Psoas muscle (tissue), 8 donors: ENCODE results near the gene PEX14. TPM values are rescaled to one million over a fixed set of nuclear protein-coding genes. Genes with fewer than 3 reads are reported as not detected.

Source experiments
- ATAC-seq, 4 donors: fragments of 200-7000 bp; cut with Tn5 transposase; one replicate each; pipeline ENCODE4 v1.9.1; 2020; ENCODE audit warnings: moderate library complexity in 3 of 4, mild to moderate bottlenecking in 2 of 4
- DNase-seq, 2 donors: peaks; one replicate each; pipeline ENCODE4 v3.0.0-alpha.2; 2020
- H3K27ac ChIP-seq: fragments of 200-600 bp; one replicate; pipeline ENCODE4 v1.8.0; 2022
- H3K27me3 ChIP-seq, 3 donors: fragments of 200-600 bp in 1 of 3; one replicate each; pipeline versions ENCODE4 v1.6.1 to v1.8.0; 2013 to 2022; ENCODE audit warnings: low read length in 2 of 3, mild to moderate bottlenecking in 2 of 3, moderate library complexity in 1 of 3; ENCODE audit not compliant: insufficient read depth in 3 of 3
- H3K36me3 ChIP-seq, 2 donors: fragments of 200-600 bp in 1 of 2; one replicate each; pipeline versions ENCODE4 v1.6.1 to v1.8.0; 2013 to 2022; ENCODE audit warnings: low read depth in 1 of 2, mild to moderate bottlenecking in 1 of 2, moderate library complexity in 1 of 2; ENCODE audit not compliant: insufficient read depth in 1 of 2
- H3K4me1 ChIP-seq: fragments of 200-600 bp; one replicate; pipeline ENCODE4 v1.8.0; 2022
- H3K4me3 ChIP-seq: fragments of 200-600 bp; one replicate; pipeline ENCODE4 v1.8.0; 2022; ENCODE audit warnings: mild to moderate bottlenecking
- H3K9me3 ChIP-seq: fragments of 200-600 bp; one replicate; pipeline ENCODE4 v1.8.0; 2022
- WGBS, 3 donors: extraction: QIAGEN DNeasy Blood & Tissue Kit; methylation state at CpG; one replicate each; pipeline versions ENCODE4 v1.1.6 to v1.1.7; 2013; 5-methylcytosine and 5-hydroxymethylcytosine counted together
- intact Hi-C, 2 donors: fragments of 100-400 bp; cut with DNase I; formaldehyde crosslinking; loops; one replicate each; pipeline versions ENCODE4 v1.11.0 to v1.14.2; 2022
- polyA plus RNA-seq, 3 donors: library from polyadenylated mRNA; stranded (reverse); fragments of 200-250 nt; gene quantifications; one replicate each; pipeline ENCODE4 v1.2.3, GENCODE V29; 2013
- total RNA-seq, 4 donors: library from RNA; stranded (reverse); fragmentation: NEBNext Ultra II Directional in 2 of 4; extraction: Animal tissue kit (Norgen Biotek cat#: 25700) in 2 of 4; gene quantifications; one replicate each; pipeline versions ENCODE4 v1.2.1 to v1.2.4, GENCODE V29; 2021 to 2023
- TF ChIP-seq, protein P1 (sequence below): fragments of 200-600 bp; IDR thresholded peaks from one replicate; pipeline ENCODE4 v1.8.0; 2022; ENCODE audit warnings: antibody characterized with exemption
- donor health status: healthy with polysubstance abuse.
- donor health status: DM: no; HTN: no; CAD: no; lungs with moderate emphysema.
- donor health status: Bipolar disorder and iron deficiency.
- donor health status: healthy.
- donor health status: DM: yes; HTN: yes; CAD: no.
- donor health status: DM: no; HTN: no; CAD: no.
- donor health status: DM: no; HTN: no; CAD: no.
- donor health status: DM: yes; HTN: yes; CAD: no.

PEX14 gene
- total and polyA plus RNA-seq, 7 donors: 13.7 to 23.5 (median 20.7) TPM

DNA sequence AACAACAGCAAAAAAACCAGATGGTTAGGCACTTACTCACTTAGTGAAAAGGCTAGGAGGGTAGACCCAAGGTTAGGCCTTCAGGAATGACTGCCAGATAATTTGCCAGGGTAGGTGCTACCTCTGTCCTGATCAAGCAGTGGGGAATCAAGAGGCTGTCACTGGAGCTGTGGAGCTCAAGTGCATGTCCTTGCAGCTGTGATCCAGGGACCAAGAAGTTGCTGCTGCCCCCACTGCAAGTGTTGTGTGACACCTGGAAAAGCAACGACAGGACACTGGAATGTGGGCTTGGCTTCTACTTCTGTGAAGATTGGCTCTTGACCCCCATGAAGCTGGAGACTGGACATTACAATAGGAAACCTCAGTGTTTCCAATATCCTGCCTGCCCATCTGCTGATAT, 72.1 kb downstream of the PEX14 start:
- no peaks in the 10 kb centered on the region for H3K27me3 ChIP-seq
- ATAC-seq (no peak), DNase-seq (no peak)
- intact Hi-C loops: loop anchor here in 1 of 2 donors (5.0 kb wide), 1 partner anchor 40 kb away; no protein-coding TSS in a partner anchor
- no peaks in the 10 kb centered on the region for H3K4me1 ChIP-seq
- TF ChIP-seq, protein P1, sequence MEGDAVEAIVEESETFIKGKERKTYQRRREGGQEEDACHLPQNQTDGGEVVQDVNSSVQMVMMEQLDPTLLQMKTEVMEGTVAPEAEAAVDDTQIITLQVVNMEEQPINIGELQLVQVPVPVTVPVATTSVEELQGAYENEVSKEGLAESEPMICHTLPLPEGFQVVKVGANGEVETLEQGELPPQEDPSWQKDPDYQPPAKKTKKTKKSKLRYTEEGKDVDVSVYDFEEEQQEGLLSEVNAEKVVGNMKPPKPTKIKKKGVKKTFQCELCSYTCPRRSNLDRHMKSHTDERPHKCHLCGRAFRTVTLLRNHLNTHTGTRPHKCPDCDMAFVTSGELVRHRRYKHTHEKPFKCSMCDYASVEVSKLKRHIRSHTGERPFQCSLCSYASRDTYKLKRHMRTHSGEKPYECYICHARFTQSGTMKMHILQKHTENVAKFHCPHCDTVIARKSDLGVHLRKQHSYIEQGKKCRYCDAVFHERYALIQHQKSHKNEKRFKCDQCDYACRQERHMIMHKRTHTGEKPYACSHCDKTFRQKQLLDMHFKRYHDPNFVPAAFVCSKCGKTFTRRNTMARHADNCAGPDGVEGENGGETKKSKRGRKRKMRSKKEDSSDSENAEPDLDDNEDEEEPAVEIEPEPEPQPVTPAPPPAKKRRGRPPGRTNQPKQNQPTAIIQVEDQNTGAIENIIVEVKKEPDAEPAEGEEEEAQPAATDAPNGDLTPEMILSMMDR: no peak
- no peak overlapping the region for H3K27ac ChIP-seq
- no peaks in the 10 kb centered on the region for H3K9me3 ChIP-seq
- 5 to 21% (median 16%) methylated on average over 1 of the region's 1 CpG for WGBS, 3 donors
- H3K4me3 ChIP-seq: no peak overlapping the region
- H3K36me3 ChIP-seq: no peaks in the 10 kb centered on the region

DNA sequence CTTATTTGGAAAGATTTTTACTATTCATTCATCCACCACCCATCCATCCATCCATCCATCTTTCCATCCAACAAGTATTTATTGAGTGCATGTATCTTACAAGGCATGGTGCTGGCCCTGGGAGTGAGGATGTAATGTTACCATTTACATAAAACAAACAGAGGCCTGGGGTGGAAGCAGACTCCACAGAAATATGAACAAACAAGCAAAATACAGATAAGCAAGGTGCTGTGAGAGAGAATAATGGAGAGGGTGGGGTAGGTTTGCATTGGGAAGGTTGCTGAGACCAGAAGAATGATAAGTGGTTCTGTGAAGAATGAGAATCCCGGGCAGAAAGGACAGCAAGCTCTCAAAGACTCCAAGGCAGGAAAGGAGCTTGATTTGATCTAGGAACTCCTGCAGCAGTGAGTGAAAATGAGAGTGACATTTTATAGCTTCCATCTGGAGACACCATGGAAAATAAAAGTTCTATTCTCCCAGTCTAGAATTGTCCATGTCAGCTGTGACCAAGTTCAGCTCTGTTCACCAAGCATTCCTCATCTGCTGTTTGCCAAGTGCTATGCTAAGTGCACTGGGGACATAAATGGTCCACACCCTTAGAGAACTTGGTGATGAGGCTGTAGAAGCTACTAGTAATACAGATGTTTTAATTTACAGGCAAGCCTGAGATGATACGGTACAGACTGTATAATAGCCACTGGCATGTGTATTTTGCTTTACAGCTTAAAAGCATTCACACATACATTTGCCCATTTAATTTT, 75.3 kb downstream of the PEX14 start:
- no peaks in the 10 kb centered on the region for H3K27me3 ChIP-seq
- 82 to 87% (median 86%) methylated on average over 2 of the region's 2 CpGs for WGBS, 3 donors
- no peak for ATAC-seq
- intact Hi-C loops: loop anchor here in 1 of 2 donors (5.0 kb wide), 1 partner anchor 37 kb away; no protein-coding TSS in a partner anchor
- no peaks in the 10 kb centered on the region for H3K4me1 ChIP-seq
- no peaks in the 10 kb centered on the region for H3K36me3 ChIP-seq
- DNase-seq: no peak
- TF ChIP-seq, protein P1: no peak
- no peaks in the 10 kb centered on the region for H3K9me3 ChIP-seq
- no peak overlapping the region for H3K27ac ChIP-seq
- H3K4me3 ChIP-seq: no peak overlapping the region

DNA sequence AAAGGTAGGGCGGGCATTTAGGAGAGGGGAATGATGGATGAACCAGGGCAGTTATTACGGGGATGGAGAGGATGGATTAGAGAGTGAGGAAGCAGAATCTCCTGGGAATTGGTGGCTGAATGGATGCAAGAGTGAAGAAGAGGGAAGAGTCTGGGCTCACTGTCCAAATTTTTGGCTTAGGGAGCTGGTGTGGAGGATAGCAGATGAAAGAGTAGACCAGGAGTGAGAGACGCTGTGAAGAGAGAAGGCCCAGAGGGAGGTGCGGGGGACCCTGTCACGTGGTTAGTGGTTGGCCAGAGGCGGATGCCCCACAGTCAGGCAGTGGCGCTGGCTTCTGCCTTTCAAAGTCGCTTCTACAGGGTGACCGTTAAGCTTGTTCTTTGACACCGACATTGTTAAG, 78.4 kb downstream of the PEX14 start:
- DNase-seq (no peak), ATAC-seq (no peak)
- Histone ChIP-seq H3K27ac (no peak overlapping the region), H3K4me3 (no peak overlapping the region), H3K9me3 (no peaks in the 10 kb centered on the region), H3K27me3 (no peaks in the 10 kb centered on the region), H3K36me3 (no peaks in the 10 kb centered on the region), H3K4me1 (peaks cover 5% of the 10 kb centered on the region)
- TF ChIP-seq, protein P1: no peak
- intact Hi-C loops: no loop called here
- 84 to 87% (median 86%) methylated on average over 10 of the region's 10 CpGs for WGBS, 3 donors

DNA sequence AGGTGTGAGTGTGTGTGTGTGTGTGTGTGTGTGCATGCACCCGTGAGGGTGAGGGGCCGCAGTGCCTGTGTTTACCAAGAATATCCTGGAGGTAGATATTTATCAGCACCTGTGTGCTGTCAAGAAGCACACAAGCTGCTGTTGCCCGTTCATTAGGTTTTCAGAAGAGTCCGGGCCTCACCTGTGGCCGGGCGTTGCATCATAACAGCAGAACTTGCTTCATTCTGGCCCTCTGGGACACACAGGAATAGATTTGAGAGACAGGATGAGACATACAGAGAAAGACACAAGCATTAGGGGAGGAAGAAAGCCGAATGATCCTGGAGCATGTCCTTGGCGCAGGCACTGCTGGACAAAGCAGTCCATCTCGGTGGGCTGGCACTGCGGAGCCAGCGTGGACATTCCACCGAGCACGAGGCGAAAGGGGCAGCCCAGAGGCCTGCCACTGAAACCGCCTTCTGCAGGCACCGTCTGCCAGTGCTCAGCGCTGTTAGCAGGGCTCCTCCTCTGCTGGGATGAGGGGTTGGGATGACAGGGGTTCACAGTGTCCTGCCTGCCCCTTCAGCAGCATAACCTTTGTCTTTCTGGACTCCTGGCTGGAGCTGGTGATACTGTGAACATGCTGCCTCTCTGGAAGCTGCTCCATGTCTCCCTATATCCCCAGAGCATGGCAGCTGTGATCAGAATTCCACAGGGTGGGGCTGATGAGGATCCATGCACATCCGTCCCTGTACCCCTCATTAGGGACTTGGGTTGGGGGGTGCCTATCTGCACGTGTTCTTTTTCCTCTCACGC, 81.1 kb downstream of the PEX14 start:
- intact Hi-C loops: no loop called here
- ATAC-seq (peak; percentile 92 to 95 (median 94)), DNase-seq (peak; percentile 32 to 66)
- H3K4me3 ChIP-seq: no peak overlapping the region
- H3K27me3 ChIP-seq: no peaks in the 10 kb centered on the region
- H3K36me3 ChIP-seq: no peaks in the 10 kb centered on the region
- H3K9me3 ChIP-seq: no peaks in the 10 kb centered on the region
- peaks cover 5% of the 10 kb centered on the region for H3K4me1 ChIP-seq
- TF ChIP-seq, protein P1: no peak
- WGBS, 3 donors: 41 to 62% (median 42%) methylated on average over 20 of the region's 20 CpGs
- H3K27ac ChIP-seq: peak overlapping the region; percentile 69
